ENCODE data around the gene MAN2B1. TPM values are rescaled to one million over a fixed set of nuclear protein-coding genes. Genes with fewer than 3 reads are reported as not detected.

The MAN2B1 gene
- total and polyA plus RNA-seq, 2 of the 13 experiments (the other 11 are each of a cell fraction or from before 2014, with no cell fraction given) = 23.6 to 23.8 TPM

DNA sequence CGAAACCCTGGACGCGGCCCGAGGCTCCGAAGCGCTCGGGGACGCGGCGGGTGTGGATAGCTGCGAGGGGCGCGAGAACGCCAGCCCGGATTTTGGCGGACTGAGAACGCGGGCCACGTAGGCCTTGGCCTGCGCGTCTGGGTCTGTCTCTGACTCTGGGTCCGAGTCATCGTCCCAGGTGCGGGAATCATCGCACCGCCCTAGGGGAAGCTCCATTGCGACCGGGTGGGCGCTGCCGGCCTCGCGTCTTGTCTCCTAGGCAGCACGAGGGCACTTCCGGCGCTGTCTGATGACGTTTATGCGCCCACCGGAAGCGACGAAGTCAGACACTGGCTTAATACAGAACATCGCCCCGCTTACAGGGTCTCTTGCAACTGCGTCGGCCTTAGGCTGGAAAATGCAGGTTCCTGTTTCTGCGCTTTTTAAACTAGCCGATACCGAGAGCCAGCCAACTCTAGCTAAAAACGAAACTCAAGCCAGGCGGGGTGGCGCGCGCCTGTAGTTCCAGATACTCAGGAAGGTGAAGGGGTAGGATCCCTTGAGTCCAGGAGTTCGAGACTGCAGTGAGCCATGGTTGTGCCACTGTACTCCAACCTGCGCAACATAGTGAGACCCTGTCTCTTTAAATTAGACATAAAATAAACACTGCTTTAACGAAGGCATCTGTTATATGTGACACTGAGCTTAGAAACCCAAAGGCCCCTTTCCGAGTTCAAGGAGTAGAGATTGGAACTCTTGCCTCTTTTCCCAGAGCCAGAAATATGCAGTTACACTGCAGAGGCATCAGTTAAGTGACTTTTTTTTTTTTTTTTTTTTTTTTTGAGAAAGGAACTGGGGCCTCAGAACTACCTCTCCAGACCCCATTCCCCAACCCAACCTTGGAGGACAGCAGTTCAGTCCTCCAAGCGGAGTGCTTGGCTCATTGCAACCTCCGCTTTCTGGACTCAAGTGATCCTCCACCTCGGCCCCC lies 30.1 kb upstream of the MAN2B1 start, which contains the start of gene FBXW9 (continued):
- TF ChIP-seq NR2F1 (CRISPR knock-in tag; IDR thresholded peaks at IDR 0.05) = no peak
- TF ChIP-seq KMT2A (CRISPR knock-in tag; IDR thresholded peaks at IDR 0.05) = peak; percentile 63; the same call in 1 of the 2 replicates
- TF ChIP-seq KDM2A (CRISPR knock-in tag; IDR thresholded peaks at IDR 0.05; ENCODE audit: borderline replicate concordance, low read depth) = peak; percentile 100
- TF ChIP-seq ZNF883 (CRISPR knock-in tag; IDR thresholded peaks at IDR 0.05; ENCODE audit: not compliant biosample characterization) = peak; percentile 81
- TF ChIP-seq ZNF652 (CRISPR knock-in tag; IDR thresholded peaks at IDR 0.05; ENCODE audit: borderline replicate concordance, low read depth) = no peak
- TF ChIP-seq SRSF4 (IDR thresholded peaks at IDR 0.05; ENCODE audit: low read depth, low read length, poor library complexity, severe bottlenecking) = no peak
- TF ChIP-seq, protein P1, sequence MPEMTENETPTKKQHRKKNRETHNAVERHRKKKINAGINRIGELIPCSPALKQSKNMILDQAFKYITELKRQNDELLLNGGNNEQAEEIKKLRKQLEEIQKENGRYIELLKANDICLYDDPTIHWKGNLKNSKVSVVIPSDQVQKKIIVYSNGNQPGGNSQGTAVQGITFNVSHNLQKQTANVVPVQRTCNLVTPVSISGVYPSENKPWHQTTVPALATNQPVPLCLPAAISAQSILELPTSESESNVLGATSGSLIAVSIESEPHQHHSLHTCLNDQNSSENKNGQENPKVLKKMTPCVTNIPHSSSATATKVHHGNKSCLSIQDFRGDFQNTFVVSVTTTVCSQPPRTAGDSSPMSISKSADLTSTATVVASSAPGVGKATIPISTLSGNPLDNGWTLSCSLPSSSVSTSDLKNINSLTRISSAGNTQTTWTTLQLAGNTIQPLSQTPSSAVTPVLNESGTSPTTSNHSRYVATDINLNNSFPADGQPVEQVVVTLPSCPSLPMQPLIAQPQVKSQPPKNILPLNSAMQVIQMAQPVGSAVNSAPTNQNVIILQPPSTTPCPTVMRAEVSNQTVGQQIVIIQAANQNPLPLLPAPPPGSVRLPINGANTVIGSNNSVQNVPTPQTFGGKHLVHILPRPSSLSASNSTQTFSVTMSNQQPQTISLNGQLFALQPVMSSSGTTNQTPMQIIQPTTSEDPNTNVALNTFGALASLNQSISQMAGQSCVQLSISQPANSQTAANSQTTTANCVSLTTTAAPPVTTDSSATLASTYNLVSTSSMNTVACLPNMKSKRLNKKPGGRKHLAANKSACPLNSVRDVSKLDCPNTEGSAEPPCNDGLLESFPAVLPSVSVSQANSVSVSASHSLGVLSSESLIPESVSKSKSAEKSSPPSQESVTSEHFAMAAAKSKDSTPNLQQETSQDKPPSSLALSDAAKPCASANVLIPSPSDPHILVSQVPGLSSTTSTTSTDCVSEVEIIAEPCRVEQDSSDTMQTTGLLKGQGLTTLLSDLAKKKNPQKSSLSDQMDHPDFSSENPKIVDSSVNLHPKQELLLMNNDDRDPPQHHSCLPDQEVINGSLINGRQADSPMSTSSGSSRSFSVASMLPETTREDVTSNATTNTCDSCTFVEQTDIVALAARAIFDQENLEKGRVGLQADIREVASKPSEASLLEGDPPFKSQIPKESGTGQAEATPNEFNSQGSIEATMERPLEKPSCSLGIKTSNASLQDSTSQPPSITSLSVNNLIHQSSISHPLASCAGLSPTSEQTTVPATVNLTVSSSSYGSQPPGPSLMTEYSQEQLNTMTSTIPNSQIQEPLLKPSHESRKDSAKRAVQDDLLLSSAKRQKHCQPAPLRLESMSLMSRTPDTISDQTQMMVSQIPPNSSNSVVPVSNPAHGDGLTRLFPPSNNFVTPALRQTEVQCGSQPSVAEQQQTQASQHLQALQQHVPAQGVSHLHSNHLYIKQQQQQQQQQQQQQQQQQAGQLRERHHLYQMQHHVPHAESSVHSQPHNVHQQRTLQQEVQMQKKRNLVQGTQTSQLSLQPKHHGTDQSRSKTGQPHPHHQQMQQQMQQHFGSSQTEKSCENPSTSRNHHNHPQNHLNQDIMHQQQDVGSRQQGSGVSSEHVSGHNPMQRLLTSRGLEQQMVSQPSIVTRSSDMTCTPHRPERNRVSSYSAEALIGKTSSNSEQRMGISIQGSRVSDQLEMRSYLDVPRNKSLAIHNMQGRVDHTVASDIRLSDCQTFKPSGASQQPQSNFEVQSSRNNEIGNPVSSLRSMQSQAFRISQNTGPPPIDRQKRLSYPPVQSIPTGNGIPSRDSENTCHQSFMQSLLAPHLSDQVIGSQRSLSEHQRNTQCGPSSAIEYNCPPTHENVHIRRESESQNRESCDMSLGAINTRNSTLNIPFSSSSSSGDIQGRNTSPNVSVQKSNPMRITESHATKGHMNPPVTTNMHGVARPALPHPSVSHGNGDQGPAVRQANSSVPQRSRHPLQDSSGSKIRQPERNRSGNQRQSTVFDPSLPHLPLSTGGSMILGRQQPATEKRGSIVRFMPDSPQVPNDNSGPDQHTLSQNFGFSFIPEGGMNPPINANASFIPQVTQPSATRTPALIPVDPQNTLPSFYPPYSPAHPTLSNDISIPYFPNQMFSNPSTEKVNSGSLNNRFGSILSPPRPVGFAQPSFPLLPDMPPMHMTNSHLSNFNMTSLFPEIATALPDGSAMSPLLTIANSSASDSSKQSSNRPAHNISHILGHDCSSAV (CRISPR knock-in tag; IDR thresholded peaks at IDR 0.05; ENCODE audit: borderline replicate concordance) = no peak
- peak; percentile 69; the same call in 1 of the 2 replicates for TF ChIP-seq ATF2 (CRISPR knock-in tag; IDR thresholded peaks at IDR 0.05)
- no peak; the same call in 1 of the 2 replicates for TF ChIP-seq MYNN (CRISPR knock-in tag; IDR thresholded peaks at IDR 0.05; ENCODE audit: low read depth)
- no peak for TF ChIP-seq ZNF264 (CRISPR knock-in tag; IDR thresholded peaks at IDR 0.05)
- TF ChIP-seq ZNF605 (CRISPR knock-in tag; IDR thresholded peaks at IDR 0.05) = peak; percentile 44; the same call in 1 of the 2 replicates
- TF ChIP-seq, protein P2, sequence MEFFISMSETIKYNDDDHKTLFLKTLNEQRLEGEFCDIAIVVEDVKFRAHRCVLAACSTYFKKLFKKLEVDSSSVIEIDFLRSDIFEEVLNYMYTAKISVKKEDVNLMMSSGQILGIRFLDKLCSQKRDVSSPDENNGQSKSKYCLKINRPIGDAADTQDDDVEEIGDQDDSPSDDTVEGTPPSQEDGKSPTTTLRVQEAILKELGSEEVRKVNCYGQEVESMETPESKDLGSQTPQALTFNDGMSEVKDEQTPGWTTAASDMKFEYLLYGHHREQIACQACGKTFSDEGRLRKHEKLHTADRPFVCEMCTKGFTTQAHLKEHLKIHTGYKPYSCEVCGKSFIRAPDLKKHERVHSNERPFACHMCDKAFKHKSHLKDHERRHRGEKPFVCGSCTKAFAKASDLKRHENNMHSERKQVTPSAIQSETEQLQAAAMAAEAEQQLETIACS (CRISPR knock-in tag; IDR thresholded peaks at IDR 0.05) = no peak; the same call in 1 of the 2 replicates
- TF ChIP-seq POLR2A (IDR thresholded peaks at IDR 0.05; ENCODE audit: insufficient read depth in 1 of 2, low read depth in 2 of 2, low read length in 2 of 2) = peak; percentile 65 to 85
- no peak for TF ChIP-seq ZNF557 (CRISPR knock-in tag; IDR thresholded peaks at IDR 0.05)

Data from HepG2 (cell line).